ENCODE measurements around the gene GALK2. TPM values are rescaled to one million over a fixed set of nuclear protein-coding genes. Genes with fewer than 3 reads are reported as not detected.

Gene GALK2
- total RNA-seq, 2 experiments from 2014 or later, result 22.6 to 24.1 TPM

GRCh38 chr15:49148298-49148697 is 21.7 kb upstream of the GALK2 start:
- H3K4me3 Mint-ChIP-seq, result no peak overlapping the region
- intact Hi-C loops (cut with micrococcal nuclease), result loop anchor here (5.0 kb wide), 1 partner anchor 274 kb away; the partner anchor contains the start of gene FGF7
- CTCF ChIA-PET, result interaction anchor here (1.4 kb wide), 1 partner anchor 22 kb away, joined by 3 read pairs; the partner anchor contains the start of gene GALK2
- H3K27me3 Mint-ChIP-seq (ENCODE audit: low read depth), result no peaks in the 10 kb centered on the region
- peaks cover 54% of the 10 kb centered on the region for H3K4me1 Mint-ChIP-seq (ENCODE audit: low read depth)
- DNase-seq, result no peak
- H3K36me3 Mint-ChIP-seq (ENCODE audit: low read depth), result peaks cover 10% of the 10 kb centered on the region
- no peaks in the 10 kb centered on the region for H3K9me3 Mint-ChIP-seq
- H3K27ac Mint-ChIP-seq, result peak overlapping the region; percentile 20

GRCh38 chr15:49148727-49149126 is 21.3 kb upstream of the GALK2 start:
- intact Hi-C loops (cut with micrococcal nuclease), result loop anchor here (5.0 kb wide), 1 partner anchor 274 kb away; the partner anchor contains the start of gene FGF7
- Mint-ChIP-seq H3K4me1 (ENCODE audit: low read depth) (peaks cover 58% of the 10 kb centered on the region), H3K4me3 (no peak overlapping the region), H3K9me3 (no peaks in the 10 kb centered on the region), H3K27ac (peak overlapping the region; percentile 20), H3K36me3 (ENCODE audit: low read depth) (peaks cover 6% of the 10 kb centered on the region), H3K27me3 (ENCODE audit: low read depth) (no peaks in the 10 kb centered on the region)
- CTCF ChIA-PET, result interaction anchor here (1.4 kb wide), 1 partner anchor 21 kb away, joined by 3 read pairs; the partner anchor contains the start of gene GALK2
- no peak for DNase-seq

- Mint-ChIP-seq H3K27me3 (ENCODE audit: low read depth) (no peaks in the 10 kb centered on the region), H3K4me1 (ENCODE audit: low read depth) (peaks cover 57% of the 10 kb centered on the region), H3K36me3 (ENCODE audit: low read depth) (peaks cover 3% of the 10 kb centered on the region), H3K27ac (no peak overlapping the region), H3K9me3 (no peaks in the 10 kb centered on the region), H3K4me3 (no peak overlapping the region)
- CTCF ChIA-PET, result interaction anchor here (0.6 kb wide), 1 partner anchor 725 kb away, joined by 3 read pairs; no protein-coding TSS in a partner anchor
- no peak for DNase-seq
- intact Hi-C loops (cut with micrococcal nuclease), result loop anchor here (10.0 kb wide), 4 partner anchors 977 to 1613 kb away; partner anchors contain the start of genes HDC, MYEF2 and SPPL2A
Observed at GRCh38 chr15:49151831-49152230, 18.2 kb upstream of the GALK2 start.

- peaks cover 55% of the 10 kb centered on the region for H3K4me1 Mint-ChIP-seq (ENCODE audit: low read depth)
- CTCF ChIA-PET, result interaction anchor here (0.6 kb wide), 1 partner anchor 724 kb away, joined by 3 read pairs; no protein-coding TSS in a partner anchor
- no peak overlapping the region for H3K4me3 Mint-ChIP-seq
- no peaks in the 10 kb centered on the region for H3K9me3 Mint-ChIP-seq
- DNase-seq, result no peak
- no peaks in the 10 kb centered on the region for H3K27me3 Mint-ChIP-seq (ENCODE audit: low read depth)
- intact Hi-C loops (cut with micrococcal nuclease), result loop anchor here (10.0 kb wide), 4 partner anchors 978 to 1612 kb away; partner anchors contain the start of genes HDC, MYEF2 and SPPL2A
- H3K36me3 Mint-ChIP-seq (ENCODE audit: low read depth), result peaks cover 3% of the 10 kb centered on the region
- H3K27ac Mint-ChIP-seq, result no peak overlapping the region
Observed at GRCh38 chr15:49152552-49153312, 17.3 kb upstream of the GALK2 start.

- DNase-seq, result no peak
- intact Hi-C loops (cut with micrococcal nuclease), result loop anchor here (2.0 to 10.0 kb wide), 5 partner anchors 822 to 1610 kb away; partner anchors contain the start of genes HDC, MYEF2 and SPPL2A
- Mint-ChIP-seq H3K4me3 (peak overlapping the region; percentile 98), H3K36me3 (ENCODE audit: low read depth) (peaks cover 2% of the 10 kb centered on the region), H3K4me1 (ENCODE audit: low read depth) (peaks cover 46% of the 10 kb centered on the region), H3K27me3 (ENCODE audit: low read depth) (no peaks in the 10 kb centered on the region), H3K27ac (peak overlapping the region; percentile 97), H3K9me3 (no peaks in the 10 kb centered on the region)
- CTCF ChIA-PET, result interaction anchor here (2.1 kb wide), 1 partner anchor 9 kb away, joined by 8 read pairs; no protein-coding TSS in a partner anchor
Observed at GRCh38 chr15:49154359-49154758, 15.7 kb upstream of the GALK2 start.

GRCh38 chr15:49154799-49155109 is 15.3 kb upstream of the GALK2 start:
- CTCF ChIA-PET, result interaction anchor here (1.9 to 2.1 kb wide), 2 partner anchors 9 to 81 kb away, joined by 4 to 8 read pairs; no protein-coding TSS in a partner anchor
- Mint-ChIP-seq H3K36me3 (ENCODE audit: low read depth) (peaks cover 2% of the 10 kb centered on the region), H3K27me3 (ENCODE audit: low read depth) (no peaks in the 10 kb centered on the region), H3K9me3 (no peaks in the 10 kb centered on the region), H3K4me3 (peak overlapping the region; percentile 98), H3K27ac (peak overlapping the region; percentile 97), H3K4me1 (ENCODE audit: low read depth) (peaks cover 42% of the 10 kb centered on the region)
- intact Hi-C loops (cut with micrococcal nuclease), result loop anchor here (1.0 to 10.0 kb wide), 13 partner anchors 16 to 1753 kb away; partner anchors contain the start of genes AP4E1, CEP152, EID1 and FAM227B
- DNase-seq, result no peak

GRCh38 chr15:49155110-49155833 is 14.8 kb upstream of the GALK2 start, which contains the start of gene COPS2:
Gene COPS2 (minus strand): TSS chr15:49155599. CDS start chr15:49155578, 21 bp downstream.
- H3K9me3 Mint-ChIP-seq, result no peaks in the 10 kb centered on the region
- intact Hi-C loops (cut with micrococcal nuclease), result loop anchor here (1.0 to 10.0 kb wide), 13 partner anchors 15 to 1752 kb away; partner anchors contain the start of genes AP4E1, CEP152, EID1 and FAM227B
- CTCF ChIA-PET, result interaction anchor here (0.6 to 2.1 kb wide), 3 partner anchors 10 to 81 kb away, joined by 4 to 8 read pairs (median 8); no protein-coding TSS in a partner anchor
- H3K27ac Mint-ChIP-seq, result peak within 1 kb of the TSS; percentile 97
- H3K4me1 Mint-ChIP-seq (ENCODE audit: low read depth), result peaks cover 41% of the 10 kb centered on the region
- H3K27me3 Mint-ChIP-seq (ENCODE audit: low read depth), result no peaks in the 10 kb centered on the region
- H3K4me3 Mint-ChIP-seq, result peak within 1 kb of the TSS; percentile 98
- peak; percentile 97 for DNase-seq
- peaks cover 2% of the 10 kb centered on the region for H3K36me3 Mint-ChIP-seq (ENCODE audit: low read depth)

- Mint-ChIP-seq H3K27me3 (ENCODE audit: low read depth) (no peaks in the 10 kb centered on the region), H3K4me1 (ENCODE audit: low read depth) (peaks cover 38% of the 10 kb centered on the region), H3K36me3 (ENCODE audit: low read depth) (no peaks in the 10 kb centered on the region), H3K27ac (peak overlapping the region; percentile 97), H3K9me3 (no peaks in the 10 kb centered on the region), H3K4me3 (peak overlapping the region; percentile 98)
- intact Hi-C loops (cut with micrococcal nuclease), result loop anchor here (1.0 to 10.0 kb wide), 13 partner anchors 14 to 1751 kb away; partner anchors contain the start of genes AP4E1, CEP152, EID1 and FAM227B
- no peak for DNase-seq
- CTCF ChIA-PET, result interaction anchor here (0.6 to 2.1 kb wide), 3 partner anchors 11 to 80 kb away, joined by 4 to 8 read pairs (median 8); no protein-coding TSS in a partner anchor
Observed at GRCh38 chr15:49155834-49156627, 14.0 kb upstream of the GALK2 start.

GRCh38 chr15:49163678-49164077 is 6.4 kb upstream of the GALK2 start:
- Mint-ChIP-seq H3K36me3 (ENCODE audit: low read depth) (peaks cover 3% of the 10 kb centered on the region), H3K4me1 (ENCODE audit: low read depth) (peaks cover under 1% of the 10 kb centered on the region), H3K9me3 (no peaks in the 10 kb centered on the region), H3K27ac (no peak overlapping the region), H3K27me3 (ENCODE audit: low read depth) (no peaks in the 10 kb centered on the region), H3K4me3 (no peak overlapping the region)
- DNase-seq, result no peak
- intact Hi-C loops (cut with micrococcal nuclease), result no loop called here
- CTCF ChIA-PET, result no interaction called here

- intact Hi-C loops (cut with micrococcal nuclease), result no loop called here
- H3K4me1 Mint-ChIP-seq (ENCODE audit: low read depth), result peaks cover 5% of the 10 kb centered on the region
- no peak overlapping the region for H3K27ac Mint-ChIP-seq
- DNase-seq, result no peak
- H3K36me3 Mint-ChIP-seq (ENCODE audit: low read depth), result peaks cover 3% of the 10 kb centered on the region
- H3K27me3 Mint-ChIP-seq (ENCODE audit: low read depth), result no peaks in the 10 kb centered on the region
- CTCF ChIA-PET, result interaction anchor here (0.6 kb wide), 1 partner anchor 165 kb away, joined by 3 read pairs; no protein-coding TSS in a partner anchor
- no peak overlapping the region for H3K4me3 Mint-ChIP-seq
- no peaks in the 10 kb centered on the region for H3K9me3 Mint-ChIP-seq
Observed at GRCh38 chr15:49164865-49165264, 5.2 kb upstream of the GALK2 start.

GRCh38 chr15:49168016-49168415 is 2.0 kb upstream of the GALK2 start:
- intact Hi-C loops (cut with micrococcal nuclease), result no loop called here
- no peak for DNase-seq
- CTCF ChIA-PET, result no interaction called here
- Mint-ChIP-seq H3K4me1 (ENCODE audit: low read depth) (peaks cover 20% of the 10 kb centered on the region), H3K27me3 (ENCODE audit: low read depth) (no peaks in the 10 kb centered on the region), H3K27ac (no peak overlapping the region), H3K36me3 (ENCODE audit: low read depth) (peaks cover 3% of the 10 kb centered on the region), H3K4me3 (no peak overlapping the region), H3K9me3 (no peaks in the 10 kb centered on the region)
